HG03521 (cell line): ENCODE measurements around the gene CA5A.
"Not testable (repeated sequence)": the region's sequence is repeated elsewhere in the genome, so short reads cannot be mapped to it uniquely, and the experiment has no call there.

Source experiments
- ATAC-seq: cut with Tn5 transposase; IDR thresholded peaks from one replicate; pipeline ENCODE4 v1.9.1; 2021; ENCODE audit warnings: mild to moderate bottlenecking, moderate library complexity; ENCODE audit not compliant: unreplicated experiment

Gene CA5A

GRCh38 chr16:87926246-87927194 is 9.8 kb downstream of the CA5A start:
- no peak for ATAC-seq

- no peak for ATAC-seq
Measured at GRCh38 chr16:87924811-87925670, 11.3 kb downstream of the CA5A start.

GRCh38 chr16:87924041-87924810 is 12.1 kb downstream of the CA5A start:
- no peak for ATAC-seq

GRCh38 chr16:87922250-87922871 is 14.0 kb downstream of the CA5A start:
- ATAC-seq: no peak

- ATAC-seq: no peak
Measured at GRCh38 chr16:87921236-87921773, 15.0 kb downstream of the CA5A start.

GRCh38 chr16:87919681-87919994 is 16.7 kb downstream of the CA5A start:
- no peak for ATAC-seq

- no peak for ATAC-seq
Measured at GRCh38 chr16:87918866-87919680, 17.3 kb downstream of the CA5A start.

- ATAC-seq: no peak
Measured at GRCh38 chr16:87918338-87918737, 18.0 kb downstream of the CA5A start.

- no peak for ATAC-seq
Measured at GRCh38 chr16:87917503-87917902, 18.8 kb downstream of the CA5A start.

GRCh38 chr16:87914812-87915211 is 21.5 kb downstream of the CA5A start:
- no peak for ATAC-seq

- ATAC-seq: not testable (repeated sequence)
Measured at GRCh38 chr16:87914021-87914725, 22.2 kb downstream of the CA5A start.

- ATAC-seq: not testable (repeated sequence)
Measured at GRCh38 chr16:87912691-87913090, 23.6 kb downstream of the CA5A start.

- not testable (repeated sequence) for ATAC-seq
Measured at GRCh38 chr16:87911106-87911763, 25.1 kb downstream of the CA5A start.

- peak; percentile 50 for ATAC-seq
Measured at GRCh38 chr16:87909203-87909935, 27.0 kb downstream of the CA5A start.

GRCh38 chr16:87908101-87908500 is 28.2 kb downstream of the CA5A start:
- not testable (repeated sequence) for ATAC-seq

- ATAC-seq: not testable (repeated sequence)
Measured at GRCh38 chr16:87905521-87905920, 30.8 kb downstream of the CA5A start.

- ATAC-seq: not testable (repeated sequence)
Measured at GRCh38 chr16:87904963-87905362, 31.4 kb downstream of the CA5A start.

- ATAC-seq: not testable (repeated sequence)
Measured at GRCh38 chr16:87900489-87900888, 35.8 kb downstream of the CA5A start.
